ENCODE measurements around the gene ZBTB1. TPM values are rescaled to one million over a fixed set of nuclear protein-coding genes. Genes with fewer than 3 reads are reported as not detected.

The ZBTB1 gene
- total and polyA plus RNA-seq, 10 of the 15 experiments (the other 5 are each of a cell fraction or from before 2014, with no cell fraction given): 12.3 to 127 (median 40.0) TPM

- TF ChIP-seq ZBTB11 (CRISPR knock-in tag; IDR thresholded peaks at IDR 0.05) (no peak), BMI1 (IDR thresholded peaks at IDR 0.05; ENCODE audit: borderline replicate concordance) (no peak)
These were observed 68.0 kb downstream of the ZBTB1 start (continued) for GRCh38 chr14:64572386-64573104.

- ChIA-PET POLR2A (interaction anchor here (0.6 kb wide), 1 partner anchor 1107 kb away, joined by 7 read pairs; no protein-coding TSS in a partner anchor), CTCF (interaction anchor here (1.3 kb wide), 1 partner anchor 64 kb away, joined by 4 read pairs; no protein-coding TSS in a partner anchor)
- TF ChIP-seq ATF2 (IDR thresholded peaks at IDR 0.05; ENCODE audit: low read length): no peak
- TF ChIP-seq SUPT20H (IDR thresholded peaks at IDR 0.05; ENCODE audit: borderline replicate concordance, control insufficient read depth, low read depth, low read length): no peak
- no peak for TF ChIP-seq FOXK2 (IDR thresholded peaks at IDR 0.05)
- no peak for TF ChIP-seq NR2C2 (IDR thresholded peaks at IDR 0.05; ENCODE audit: borderline replicate concordance, control insufficient read depth, insufficient read length, low read depth)
- no peak for TF ChIP-seq E4F1 (IDR thresholded peaks at IDR 0.05; ENCODE audit: borderline replicate concordance, partially characterized antibody)
- no peak for TF ChIP-seq NFIC (IDR thresholded peaks at IDR 0.05; ENCODE audit: low read depth, low read length)
- no peak for TF ChIP-seq SIX5 (IDR thresholded peaks at IDR 0.05; ENCODE audit: low read depth, low read length, severe bottlenecking)
- TF ChIP-seq EED (IDR thresholded peaks at IDR 0.05; ENCODE audit: low read depth): no peak
- no peak for TF ChIP-seq JUND (IDR thresholded peaks at IDR 0.05; ENCODE audit: low read depth, low read length)
These were observed 68.5 kb downstream of the ZBTB1 start for GRCh38 chr14:64573109-64573508.

More at GRCh38 chr14:64573109-64573508, 68.5 kb downstream of the ZBTB1 start:
- DNase-seq (ENCODE audit: low read depth, low spot score): no peak
- BruUV-seq (replicated peaks): no TSS peak
- Histone ChIP-seq H3K9me3 (replicated peaks; ENCODE audit: control insufficient read depth, insufficient read depth, low read length) (no peaks in the 10 kb centered on the region), H3K4me3 (no peak overlapping the region), H3K27ac (ENCODE audit: control insufficient read depth, insufficient read depth) (no peak overlapping the region), H4K20me1 (ENCODE audit: control insufficient read depth, insufficient read depth) (no peaks in the 10 kb centered on the region), H2AFZ (ENCODE audit: control insufficient read depth, low read depth, low read length) (no peak overlapping the region), H3K36me3 (ENCODE audit: control insufficient read depth in 2 of 2, insufficient read depth in 2 of 2, low read length in 1 of 2) (no peaks in the 10 kb centered on the region), H3K27me3 (replicated peaks in 1 of 2; ENCODE audit: control insufficient read depth in 2 of 2, insufficient read depth in 2 of 2, low read length in 1 of 2) (no peaks in the 10 kb centered on the region; a peak in 1 of 4 replicates), H3K4me1 (ENCODE audit: control insufficient read depth, insufficient read depth, low read length) (no peaks in the 10 kb centered on the region), H3K79me2 (ENCODE audit: control insufficient read depth, insufficient read depth, low read length) (no peaks in the 10 kb centered on the region), H3K9ac (ENCODE audit: control insufficient read depth, insufficient read depth, low read length) (no peak overlapping the region), H3K4me2 (ENCODE audit: control insufficient read depth, insufficient read depth) (no peak overlapping the region)
- WGBS (ENCODE audit: insufficient coverage, insufficient replicate concordance, low lambda C conversion rate, missing lambda C conversion rate): 25% methylated on average over 3 of the region's 3 CpGs
- in situ Hi-C loops (cut with MboI): no loop called here
- SMC1A ChIA-PET (ENCODE audit: uncharacterized antibody, unreplicated experiment): interaction anchor here (1.3 kb wide), 1 partner anchor 17 kb away, joined by 4 read pairs; no protein-coding TSS in a partner anchor
- RAD21 ChIA-PET (ENCODE audit: unreplicated experiment): no interaction called here
- no peak for ATAC-seq
- intact Hi-C loops (cut with micrococcal nuclease; ENCODE audit: unreplicated experiment): no loop called here
- no peak for FAIRE-seq

All from GM12878 (cell line).